ENCODE results near the gene TCERG1.

Gene TCERG1
- 119 to 238 (median 168) reads per million in 3 experiments for total RNA-seq

GRCh38 chr5:146446861-146447733, at the start of gene TCERG1:
TCERG1 (plus strand) TSS chr5:146447333; CDS start chr5:146447350, 17 bp downstream.
- DNase-seq: peak; percentile 98

GRCh38 chr5:146398826-146399225, 48.3 kb upstream of the TCERG1 start:
- no peak for DNase-seq

- no peak for DNase-seq
These were observed 47.7 kb upstream of the TCERG1 start for GRCh38 chr5:146399481-146399880.

GRCh38 chr5:146400201-146400600, 46.9 kb upstream of the TCERG1 start:
- DNase-seq: no peak

- DNase-seq: no peak
These were observed 46.1 kb upstream of the TCERG1 start for GRCh38 chr5:146401021-146401420.

GRCh38 chr5:146402949-146403348, 44.2 kb upstream of the TCERG1 start:
- no peak for DNase-seq

GRCh38 chr5:146409054-146409671, 38.0 kb upstream of the TCERG1 start:
- DNase-seq: no peak

- no peak for DNase-seq
These were observed 36.9 kb upstream of the TCERG1 start for GRCh38 chr5:146410272-146410671.

GRCh38 chr5:146419696-146420095, 27.4 kb upstream of the TCERG1 start:
- DNase-seq: no peak

- DNase-seq: no peak
These were observed 22.1 kb upstream of the TCERG1 start for GRCh38 chr5:146425023-146425422.

- DNase-seq: no peak
These were observed 20.8 kb upstream of the TCERG1 start for GRCh38 chr5:146426305-146426704.

GRCh38 chr5:146426853-146427618, 20.1 kb upstream of the TCERG1 start:
- DNase-seq: peak; percentile 32

GRCh38 chr5:146427619-146427997, 19.5 kb upstream of the TCERG1 start:
- DNase-seq: no peak

GRCh38 chr5:146428658-146429057, 18.5 kb upstream of the TCERG1 start:
- no peak for DNase-seq

- no peak for DNase-seq
These were observed 6.8 kb upstream of the TCERG1 start for GRCh38 chr5:146440353-146440752.

- DNase-seq: no peak
These were observed 6.2 kb upstream of the TCERG1 start for GRCh38 chr5:146440870-146441495.

- DNase-seq: no peak
These were observed 5.2 kb upstream of the TCERG1 start for GRCh38 chr5:146441896-146442295.

- DNase-seq: peak; percentile 16
These were observed 724 bp downstream of the TCERG1 start for GRCh38 chr5:146447734-146448380.

GRCh38 chr5:146448783-146449519, 1.8 kb downstream of the TCERG1 start:
- DNase-seq: no peak

GRCh38 chr5:146450002-146450401, 2.9 kb downstream of the TCERG1 start:
- no peak for DNase-seq

- no peak for DNase-seq
These were observed 4.3 kb downstream of the TCERG1 start for GRCh38 chr5:146451411-146451810.

GRCh38 chr5:146457431-146457830, 10.3 kb downstream of the TCERG1 start:
- DNase-seq: no peak

Measured in central memory CD4-positive, alpha-beta T cell (primary cell).